Stimulated activated CD4-positive, alpha-beta T cell treated with anti-CD3 and anti-CD28 coated beads, Interleukin-1b, Interleukin-23, amount 100 ng/mL, for 4 hours (primary cell): ENCODE measurements around the gene FCHSD1.
A peak's percentile ranks its signal among the peaks of the same experiment; 100 is the strongest.

Experiments used
- DNase-seq, 2 donors: peaks; one replicate each; pipeline ENCODE4 v3.0.0-alpha.2; 2020; ENCODE audit warnings: low read depth in 2 of 2

The FCHSD1 gene

DNA sequence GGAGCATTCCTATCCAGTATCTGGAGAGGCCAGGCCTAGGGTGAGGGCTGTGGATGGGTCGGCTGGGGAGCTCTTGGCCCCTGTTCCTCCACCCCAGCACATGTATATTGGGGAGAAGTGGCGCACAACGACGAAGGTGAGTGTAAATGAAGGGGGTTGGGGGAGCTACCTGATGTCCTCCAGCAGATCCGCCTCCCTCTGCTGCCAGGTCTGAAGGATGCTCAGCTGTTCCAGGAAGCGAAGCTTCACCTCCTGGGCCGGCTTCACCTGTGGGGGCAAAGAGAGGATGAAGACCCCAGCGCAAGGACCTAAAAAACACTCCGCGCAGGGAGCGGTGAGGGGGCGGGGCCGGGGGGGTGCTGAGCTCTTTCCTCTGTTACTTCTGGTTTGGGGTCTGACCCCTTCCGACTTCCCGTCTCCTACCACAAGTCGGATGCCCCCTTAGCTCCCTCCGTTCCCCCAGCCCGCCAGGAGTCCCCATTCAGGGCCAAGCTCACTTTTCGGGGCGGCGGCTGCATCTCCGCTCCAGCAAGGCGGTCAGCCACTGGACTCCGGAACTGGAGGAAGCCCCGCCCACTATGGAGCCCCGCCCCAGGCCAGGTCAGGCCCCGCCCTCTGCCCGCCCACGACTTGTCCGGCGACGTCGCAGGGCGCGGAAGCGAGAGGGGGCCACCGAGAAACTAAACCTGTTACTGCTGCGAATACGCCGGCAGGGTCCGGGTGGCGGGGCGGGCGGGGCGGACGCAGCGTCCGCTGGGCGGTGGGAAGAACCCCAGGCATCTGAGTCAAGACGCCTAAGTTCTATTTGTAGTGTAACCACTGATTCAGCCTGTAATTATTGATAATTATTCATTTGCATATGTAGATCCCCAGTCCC lies at the start of gene FCHSD1:
FCHSD1 (minus strand) TSS at position 568 of the 877 bp plus-strand sequence; CDS start at position 518, 50 bp downstream.
- peak; percentile 68 to 73 for DNase-seq

DNA sequence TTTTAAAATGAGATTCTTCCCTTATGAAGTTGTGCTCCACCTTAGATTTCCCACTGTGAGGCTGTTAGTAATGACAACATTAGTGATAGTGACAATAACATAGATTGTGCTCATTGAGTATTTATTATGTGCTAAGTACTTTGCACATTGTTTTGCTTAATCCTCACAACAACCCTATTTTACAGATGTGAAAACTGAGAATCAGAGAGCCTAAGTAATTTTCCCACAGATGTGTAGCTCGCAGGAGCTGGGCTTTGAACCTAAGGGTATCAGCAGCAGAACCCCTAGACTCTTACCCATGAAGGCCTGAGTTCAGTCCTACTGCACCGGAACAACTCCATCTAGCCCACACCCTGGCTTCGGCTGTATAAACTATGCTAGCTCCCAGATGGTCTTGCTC lies 46.4 kb upstream of the FCHSD1 start:
- DNase-seq = no peak

DNA sequence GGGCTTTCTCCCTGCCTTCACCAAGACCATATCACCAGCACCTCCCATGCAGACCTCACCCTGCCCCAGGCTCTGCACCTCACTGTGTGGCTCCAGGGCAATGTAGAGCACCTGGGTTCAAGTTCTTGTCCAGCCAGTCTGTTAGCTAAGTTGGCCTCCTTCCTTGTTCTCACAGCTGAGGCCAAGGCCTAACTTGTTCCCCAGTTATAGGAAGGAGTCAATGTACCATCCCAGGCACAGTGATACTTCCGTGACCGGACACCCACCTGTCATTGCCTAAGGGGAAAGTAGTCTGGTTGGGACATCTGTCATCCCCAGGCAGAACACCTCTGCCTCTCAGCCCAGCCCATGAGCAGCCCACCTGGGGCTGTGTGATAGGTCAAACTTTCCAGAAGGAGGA lies 45.2 kb upstream of the FCHSD1 start:
- no peak for DNase-seq

DNA sequence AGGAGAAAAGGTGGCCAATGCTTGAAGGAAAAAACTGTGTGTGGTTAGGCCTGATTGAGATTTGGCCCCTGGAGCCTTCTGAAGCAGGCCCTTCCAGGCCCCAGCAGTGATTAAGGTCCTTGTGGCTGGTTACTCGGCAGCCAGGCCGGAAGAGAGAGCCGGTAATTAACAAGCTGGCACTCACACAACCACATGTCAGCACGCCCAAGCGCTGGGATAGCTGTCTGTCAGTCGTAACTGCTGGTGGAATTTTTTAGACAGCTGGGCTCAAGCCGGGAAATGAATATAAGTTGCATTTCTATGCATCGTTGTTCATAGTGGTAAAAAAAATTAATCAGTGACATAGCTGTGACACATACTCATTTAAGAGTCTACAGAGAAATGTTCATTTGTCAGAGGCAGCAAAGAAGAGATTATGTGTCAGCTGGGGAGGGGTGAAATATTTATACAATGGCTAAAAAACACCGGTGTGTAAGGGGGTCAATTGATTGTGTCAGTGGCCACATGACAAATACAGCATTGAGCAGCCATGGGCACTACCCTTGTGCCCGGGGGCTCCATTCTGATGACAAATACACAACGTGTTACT lies 44.5 kb upstream of the FCHSD1 start:
- DNase-seq = no peak

DNA sequence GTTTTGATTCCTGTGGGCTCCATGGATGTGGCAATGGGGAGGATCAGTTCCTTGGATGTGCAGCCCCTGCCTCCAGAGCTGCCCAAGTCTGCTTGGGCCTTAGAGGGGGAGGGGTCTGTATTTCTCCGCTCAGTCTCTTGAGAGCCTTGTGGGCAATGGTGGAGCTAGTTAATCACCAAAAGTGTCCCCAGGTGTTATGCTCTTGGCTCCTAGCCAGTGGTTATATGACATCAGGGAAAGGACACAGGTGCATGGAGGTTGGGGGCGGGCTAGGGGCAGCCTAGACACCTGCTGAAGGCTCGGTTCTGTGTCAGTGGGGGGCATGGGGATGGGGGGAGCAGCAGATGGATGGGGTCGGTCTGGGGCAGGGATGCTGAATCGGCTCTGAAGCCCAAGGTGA lies 43.3 kb upstream of the FCHSD1 start:
- DNase-seq = no peak

DNA sequence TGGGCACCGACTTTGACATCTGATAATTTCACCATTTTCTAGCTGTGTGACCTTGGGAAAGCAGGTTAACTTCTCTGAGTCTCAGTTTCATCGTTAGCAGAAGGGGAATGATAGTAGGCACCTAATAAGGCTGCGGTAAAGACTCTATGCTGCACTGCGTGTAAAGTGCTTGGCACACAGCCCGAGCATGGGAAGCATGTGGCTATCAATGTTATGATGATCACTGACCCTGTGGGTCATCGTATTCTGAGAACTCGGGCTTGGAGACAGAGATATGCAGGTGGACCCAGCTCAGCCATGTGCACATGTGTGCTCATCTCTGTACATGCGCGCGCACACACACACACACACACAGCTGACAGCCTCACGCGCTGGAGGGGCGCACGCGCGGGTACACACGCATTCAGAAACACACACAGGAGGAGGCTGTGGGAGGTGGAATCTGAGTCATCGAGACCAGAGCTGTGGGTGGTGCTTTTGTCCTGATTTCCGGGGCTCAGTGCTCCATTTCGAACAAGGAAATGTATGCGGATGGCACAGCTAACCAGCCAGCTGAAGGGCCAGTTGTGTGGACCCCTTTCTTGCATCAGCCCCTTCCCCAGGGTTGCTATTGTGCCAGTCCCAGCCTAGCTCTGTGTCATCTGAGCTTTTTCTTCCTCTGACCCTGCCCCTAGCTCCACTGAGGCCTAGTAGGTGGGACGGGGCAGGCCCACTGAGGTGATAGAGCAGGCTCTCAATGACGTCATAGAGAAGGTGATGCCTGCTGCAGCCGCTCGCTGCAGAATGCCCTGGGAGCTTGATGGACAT lies 41.9 kb upstream of the FCHSD1 start:
- DNase-seq = peak; percentile 60 to 71

DNA sequence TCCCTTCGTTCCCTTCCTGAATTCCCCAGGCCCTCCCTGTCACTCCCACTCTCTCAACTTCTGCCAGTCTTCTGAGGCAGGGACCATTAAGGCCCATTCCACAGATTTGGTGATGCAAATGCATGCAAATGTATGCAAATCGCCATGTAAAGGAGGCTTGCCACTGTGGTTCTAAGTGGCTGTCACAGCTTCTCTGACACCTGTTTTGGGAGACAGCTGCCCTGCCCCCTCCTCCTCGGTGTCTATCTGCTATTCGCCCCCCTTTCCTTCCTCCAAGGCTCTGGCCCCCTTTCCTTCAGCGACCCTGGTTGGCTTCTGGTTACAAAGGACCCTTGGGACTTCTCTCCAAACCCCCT lies 41.3 kb upstream of the FCHSD1 start:
- DNase-seq = no peak

DNA sequence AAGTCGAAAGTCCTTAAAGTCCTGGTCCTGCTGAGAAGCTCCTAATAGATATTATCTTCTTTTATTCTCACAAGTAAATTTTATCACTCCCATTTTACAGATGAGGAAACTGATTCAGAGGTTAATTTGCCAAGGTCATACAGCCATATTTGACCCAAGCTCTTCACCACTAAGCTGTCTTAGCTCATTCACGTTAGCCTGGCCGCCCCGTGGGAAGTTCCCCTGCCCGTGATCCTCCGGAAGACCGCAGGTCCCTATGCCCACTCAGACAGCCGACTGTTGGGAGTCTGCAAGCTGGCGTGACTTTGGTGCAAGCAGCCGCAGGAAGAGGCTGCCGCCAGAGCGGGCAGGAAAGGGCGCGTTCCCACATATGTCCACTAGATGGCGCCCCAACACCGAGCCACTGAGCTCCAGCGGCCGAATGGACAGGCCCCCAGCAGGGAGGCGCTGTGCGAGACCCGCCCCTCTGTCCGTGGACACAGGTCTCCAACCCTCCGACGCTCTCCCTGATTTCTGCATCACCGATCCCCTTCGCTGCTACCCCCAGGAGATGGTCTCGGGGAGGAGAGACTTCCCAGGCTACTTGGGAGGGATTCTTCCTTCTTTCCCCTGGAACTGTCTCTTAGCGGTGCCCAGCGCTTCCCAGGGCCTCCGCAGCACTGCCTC lies 40.8 kb upstream of the FCHSD1 start:
- DNase-seq = peak; percentile 84 to 92

DNA sequence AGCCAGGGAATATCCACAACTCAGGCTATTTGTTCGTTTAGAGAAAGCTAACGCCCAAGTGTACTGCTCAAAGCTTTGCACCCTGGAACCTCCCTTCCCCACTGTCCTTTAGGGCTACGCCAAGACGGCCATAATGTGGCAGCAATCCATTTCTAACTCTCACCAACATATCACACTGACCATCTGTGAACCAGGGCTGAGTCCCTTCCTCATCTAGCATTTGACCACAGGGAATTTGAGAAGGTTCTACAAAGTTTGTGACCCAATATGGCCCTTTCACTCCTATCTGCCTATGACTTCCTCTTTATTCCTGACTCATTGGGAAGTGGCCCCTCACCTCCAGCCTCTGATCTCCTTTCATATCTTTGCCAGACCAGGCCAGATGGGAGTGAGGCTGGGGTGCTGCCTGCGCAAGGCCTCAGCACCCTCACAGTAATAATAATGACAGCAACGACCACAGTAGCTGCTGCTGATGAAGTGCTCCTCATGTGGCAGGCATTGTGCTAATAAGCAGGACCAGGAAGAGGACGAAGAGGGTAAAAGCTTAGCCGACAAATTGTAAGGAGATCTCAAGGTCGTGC lies 40.2 kb upstream of the FCHSD1 start:
- DNase-seq = no peak

DNA sequence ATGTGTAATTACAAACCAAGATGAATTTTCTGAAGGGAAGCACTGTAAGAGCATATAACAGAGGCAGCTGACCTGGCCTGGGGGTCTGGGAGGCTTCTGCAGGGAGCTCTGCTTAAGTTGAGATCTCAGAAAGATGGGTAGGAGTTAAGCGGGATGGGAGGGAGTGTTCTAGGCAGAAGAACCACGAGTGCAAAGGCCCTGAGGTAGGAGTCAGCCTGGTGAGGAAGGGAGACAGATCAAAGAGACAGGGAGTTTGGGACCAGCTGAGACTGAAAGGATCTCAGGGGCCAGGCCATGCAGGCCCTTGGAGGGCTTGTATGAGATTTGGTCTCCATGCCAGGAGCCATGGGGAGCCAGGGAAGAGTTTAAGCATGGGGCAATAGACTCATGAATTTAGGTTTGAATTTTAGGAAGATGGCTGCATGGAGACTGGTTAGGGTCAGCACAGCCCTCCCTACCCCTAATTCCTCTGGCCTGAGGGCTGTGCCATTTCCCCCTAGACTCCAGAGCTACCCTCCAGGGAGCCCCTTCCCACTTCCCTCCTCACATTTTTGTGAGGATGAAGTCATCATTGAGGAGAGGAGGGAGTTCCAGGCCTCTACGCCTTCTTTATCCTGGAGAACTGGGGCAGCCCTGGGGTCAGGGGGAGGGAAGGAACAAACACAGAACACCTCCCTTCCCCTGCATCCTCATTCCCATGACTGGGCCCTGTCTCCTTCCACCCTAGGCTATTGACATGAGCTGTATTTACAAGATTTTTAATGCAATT lies 35.6 kb upstream of the FCHSD1 start:
- no peak for DNase-seq

DNA sequence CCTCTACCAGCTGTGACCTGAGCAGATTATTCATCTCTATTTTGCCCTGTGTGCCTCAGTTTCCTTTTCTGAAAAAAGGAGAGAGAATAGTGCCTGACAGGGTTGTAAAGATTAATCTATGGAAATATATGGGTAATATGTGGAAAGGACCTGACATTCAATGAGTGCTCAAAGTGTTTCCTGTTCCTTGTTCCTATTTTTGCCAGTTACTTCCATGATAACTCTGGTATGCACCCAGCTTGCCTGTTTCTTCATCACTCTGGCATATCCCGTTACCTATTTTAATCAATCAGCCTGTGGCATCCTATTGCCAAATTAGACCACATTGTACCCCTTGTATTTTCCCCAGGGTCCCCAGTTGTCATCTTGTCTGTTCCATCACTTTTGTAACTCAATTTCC lies 34.4 kb upstream of the FCHSD1 start:
- DNase-seq = no peak

DNA sequence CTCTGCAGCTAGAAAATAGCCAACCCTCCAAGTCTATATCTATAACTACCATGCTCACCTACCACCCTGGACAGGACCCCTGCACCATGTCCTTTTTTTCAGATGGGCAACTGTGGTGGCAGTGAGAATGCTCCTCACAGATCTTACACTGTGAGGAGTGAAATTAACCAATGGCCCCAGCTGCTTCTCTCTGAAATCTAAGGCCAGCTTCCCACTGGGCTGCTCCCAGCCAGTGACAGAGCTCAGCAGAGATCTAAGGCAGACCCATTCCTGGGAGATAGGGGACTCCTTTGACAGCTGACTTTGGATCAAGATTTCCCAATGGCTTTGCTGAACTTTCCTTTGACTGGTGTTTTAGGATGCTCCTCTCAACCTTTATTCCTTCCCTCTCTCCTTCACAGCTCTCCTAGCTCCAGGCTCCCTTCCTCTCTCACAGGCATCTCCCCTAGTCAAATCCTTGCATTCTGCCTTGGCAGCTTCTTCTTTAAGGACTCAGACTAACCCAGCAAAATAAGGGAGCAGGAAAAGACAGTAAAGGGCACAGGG lies 32.5 kb upstream of the FCHSD1 start:
- no peak for DNase-seq

DNA sequence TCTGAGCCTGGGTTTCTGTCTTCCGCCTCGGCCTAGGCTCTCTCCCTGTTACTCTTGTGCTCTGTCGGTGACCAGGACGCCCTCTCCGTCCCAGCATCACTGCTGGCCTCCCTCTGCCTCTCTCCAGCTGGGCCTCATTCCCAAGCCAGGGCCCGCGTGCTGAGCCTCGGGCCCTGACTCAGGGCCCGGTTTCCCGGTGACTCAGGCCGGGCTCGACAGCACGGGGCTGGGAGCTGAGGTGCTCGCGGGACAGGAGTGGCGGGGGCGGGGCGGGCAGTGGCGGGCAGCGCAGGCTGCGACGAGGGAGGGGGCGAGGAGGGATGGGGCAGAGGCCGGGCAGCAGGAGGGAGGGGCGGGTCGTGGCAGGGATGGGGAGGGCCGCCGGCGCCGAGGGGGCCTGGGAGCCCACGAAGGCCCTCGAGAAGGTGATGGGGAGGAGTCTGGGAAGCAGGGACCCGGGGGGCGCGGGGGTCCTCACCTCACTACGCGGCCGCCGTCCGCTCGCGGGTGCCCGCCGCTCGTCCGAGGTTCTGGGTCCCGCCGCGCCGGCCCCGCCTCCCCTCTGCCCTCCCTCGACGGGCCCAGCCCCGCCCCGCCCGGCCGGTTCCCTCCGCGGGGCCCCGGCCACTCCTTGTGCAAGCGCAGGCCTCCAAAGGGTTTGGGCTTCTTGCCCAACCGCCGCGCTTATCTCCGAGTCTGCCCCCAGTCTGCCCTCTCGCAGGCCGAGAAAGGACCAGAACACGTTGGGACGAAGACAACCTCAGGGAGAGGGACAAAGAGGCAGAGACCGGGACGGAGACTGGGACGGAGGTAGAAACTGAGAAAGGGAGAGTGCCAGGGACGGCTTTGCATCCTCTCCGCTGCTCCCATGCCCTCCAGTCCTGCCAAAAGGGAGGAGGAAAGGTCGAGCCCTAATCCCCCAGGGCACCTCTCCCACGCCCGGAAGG lies 30.8 kb upstream of the FCHSD1 start, which contains the start of gene ARAP3:
ARAP3 (minus strand) TSS at position 536 of the 947 bp plus-strand sequence. CDS start 1,744 bp downstream, outside the sequence.
- DNase-seq = peak in 1 of 2 donors; percentile 37

DNA sequence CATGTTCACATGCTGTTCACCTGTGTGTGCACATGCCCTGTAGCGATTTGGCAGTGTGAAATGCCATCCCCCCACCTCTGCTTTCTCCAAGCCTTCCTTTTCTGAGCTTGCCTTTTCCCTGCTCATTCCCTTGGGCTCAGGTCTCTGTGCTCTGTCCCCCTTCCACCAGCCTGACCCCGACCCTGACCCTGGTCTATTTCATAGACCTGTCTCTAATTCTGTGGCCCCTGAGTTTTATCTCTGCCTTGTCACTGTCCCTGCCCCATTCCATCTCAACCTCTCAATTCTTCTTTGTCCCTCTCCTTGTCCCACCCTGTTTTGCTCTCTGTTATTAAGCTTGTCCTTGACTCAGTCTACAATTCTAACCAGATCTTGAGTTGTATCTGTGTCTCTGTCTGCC lies 30.1 kb upstream of the FCHSD1 start:
- DNase-seq = no peak

DNA sequence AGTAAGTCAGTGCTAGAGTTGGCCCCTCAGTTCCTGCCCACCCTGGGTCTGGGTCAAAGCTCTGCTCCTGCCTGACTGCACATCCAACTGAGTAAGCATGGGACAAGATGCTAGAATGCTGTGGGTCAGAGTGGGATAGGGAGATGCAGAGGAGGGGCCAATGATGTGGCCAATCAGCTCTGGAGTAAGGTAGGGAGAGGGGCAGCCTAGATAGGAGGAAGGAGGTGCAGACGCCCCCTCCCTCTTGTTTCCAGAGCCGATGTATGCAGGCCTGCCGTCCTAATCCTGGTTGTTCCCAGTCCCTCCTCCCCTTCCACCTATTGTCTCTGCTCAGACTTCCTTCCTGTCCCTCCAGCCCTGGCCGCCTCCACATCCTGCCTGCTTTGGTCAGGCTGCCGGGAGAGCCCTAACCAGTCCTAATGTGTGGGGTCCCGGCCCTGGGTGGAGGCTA lies 29.6 kb upstream of the FCHSD1 start:
- DNase-seq = no peak

DNA sequence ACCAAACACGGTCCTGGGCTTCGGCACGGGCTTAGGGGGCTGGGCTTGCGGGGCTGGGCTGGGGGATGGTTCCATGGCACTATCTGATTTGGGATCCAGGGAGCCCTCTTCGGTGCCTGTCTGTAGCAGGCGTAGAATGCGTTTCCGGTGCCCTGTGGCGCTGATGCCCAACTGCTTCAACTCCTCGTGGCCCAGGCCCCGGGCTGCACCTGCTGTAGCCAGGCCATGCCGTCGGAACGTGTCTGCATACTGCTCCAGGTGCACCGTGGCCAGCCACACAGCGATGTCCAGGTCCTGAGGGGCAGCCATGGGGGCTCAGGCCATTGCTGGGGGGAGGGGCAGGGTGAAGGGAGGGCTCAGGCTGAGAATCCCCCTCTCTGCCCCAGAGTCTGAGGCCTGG lies 29.0 kb upstream of the FCHSD1 start:
- no peak for DNase-seq

DNA sequence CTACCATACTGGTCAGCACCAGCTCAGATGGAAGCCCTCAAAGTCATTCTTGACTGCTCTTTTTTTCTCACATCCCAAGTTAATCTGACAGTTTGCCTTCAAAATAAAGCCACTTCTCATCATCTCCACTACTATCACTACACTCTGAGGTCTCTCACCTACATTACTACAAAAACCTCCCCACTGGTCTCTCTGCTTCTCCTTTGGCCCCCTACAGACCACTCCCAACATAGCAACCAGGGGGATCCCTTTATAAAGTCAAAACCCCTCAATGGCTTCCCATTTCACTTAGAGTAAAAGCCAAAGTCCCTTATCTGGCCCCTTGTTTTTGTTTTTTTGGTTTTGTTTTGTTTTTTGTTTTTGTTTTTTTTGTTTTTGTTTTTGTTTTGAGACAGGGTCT lies 26.2 kb upstream of the FCHSD1 start:
- DNase-seq = no peak

DNA sequence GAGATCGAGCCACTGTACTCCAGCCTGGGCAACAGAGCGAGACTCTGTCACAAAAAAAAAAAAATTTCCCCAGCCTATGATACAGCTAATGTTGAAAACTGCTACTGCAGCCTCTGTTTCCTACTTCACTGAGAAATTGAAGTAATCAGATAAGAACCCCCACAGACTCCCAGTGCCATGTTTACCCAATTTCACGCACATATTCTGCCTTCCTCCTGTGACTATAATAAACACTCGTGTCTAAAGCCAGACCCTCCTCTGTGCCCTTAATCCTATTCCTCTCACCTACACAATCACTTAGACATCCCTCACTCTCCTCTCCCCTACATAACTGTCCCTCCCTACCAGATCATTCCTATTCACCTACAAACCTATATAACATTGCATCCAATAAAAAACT lies 24.5 kb upstream of the FCHSD1 start:
- DNase-seq = no peak

DNA sequence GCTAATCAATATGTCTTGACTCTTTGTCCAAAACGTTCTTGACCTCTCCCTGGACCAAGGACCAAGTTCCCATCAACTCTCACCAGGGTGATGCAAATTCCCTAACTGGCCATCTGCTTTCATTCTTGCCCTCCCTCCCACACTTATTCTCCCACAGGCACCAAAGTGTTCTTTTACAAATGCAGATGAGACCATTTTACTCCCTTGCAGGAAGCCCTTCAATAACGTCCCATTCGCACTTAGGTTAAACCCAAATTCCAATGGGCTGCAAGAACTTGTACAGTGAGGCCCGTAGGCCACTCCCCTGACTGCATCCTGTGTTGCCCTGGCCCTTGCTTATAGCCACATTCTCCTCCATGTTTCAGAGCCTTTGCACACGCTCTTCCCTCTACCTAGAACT lies 23.5 kb upstream of the FCHSD1 start:
- DNase-seq = no peak
